GM21723 (cell line): ENCODE data around the gene GNG5.
"Not testable (repeated sequence)": the region's sequence is repeated elsewhere in the genome, so short reads cannot be mapped to it uniquely, and the experiment has no call there.

Experiments used
- ATAC-seq: cut with Tn5 transposase; IDR thresholded peaks from one replicate; pipeline ENCODE4 v1.9.1; 2021; ENCODE audit warnings: mild to moderate bottlenecking, moderate library complexity; ENCODE audit not compliant: unreplicated experiment

Gene GNG5

DNA sequence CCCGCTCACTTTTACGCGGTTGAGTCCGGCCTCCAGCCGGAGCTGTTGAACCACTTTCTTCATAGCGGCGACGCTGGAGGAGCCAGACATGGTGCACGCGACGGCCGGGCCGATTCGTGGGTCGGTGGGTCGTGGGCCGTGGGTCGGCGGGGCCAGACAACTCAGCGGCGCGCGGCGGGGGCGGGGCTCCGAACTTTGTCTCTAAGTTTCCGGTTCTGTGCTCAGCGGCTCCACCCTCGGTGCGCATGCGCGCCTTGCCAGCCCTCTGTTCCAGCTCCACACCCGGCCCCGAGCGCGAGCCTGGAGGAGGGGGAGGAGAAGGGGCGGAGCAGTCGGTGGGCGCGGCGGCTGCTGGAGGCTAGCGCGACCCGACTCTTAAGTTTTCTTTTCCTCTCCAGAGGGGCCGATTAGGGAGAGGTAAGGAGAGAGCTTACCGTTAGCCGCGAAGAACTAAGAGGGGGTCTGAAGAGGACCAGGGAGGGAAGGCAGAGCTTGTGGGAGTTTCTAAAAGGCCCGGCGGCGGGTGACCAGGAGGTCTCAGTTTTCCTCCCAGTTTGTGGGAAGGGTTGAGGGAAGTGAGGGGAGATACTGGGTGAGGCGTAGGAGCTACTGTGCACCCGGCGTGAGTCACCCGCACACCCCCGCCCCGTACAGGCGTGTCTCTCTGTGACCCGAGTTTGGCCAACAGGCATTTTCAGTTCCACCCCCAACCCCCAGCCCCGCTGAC lies at the start of gene GNG5, which contains the start of gene SPATA1:
Gene GNG5, minus strand, starts transcription at position 580 of the 727 bp plus-strand sequence. Its CDS starts 490 bp downstream, at position 90.
Gene SPATA1, plus strand, starts transcription at position 385 of the 727 bp plus-strand sequence. CDS start 9,974 bp downstream, outside the sequence.
- peak; percentile 82 for ATAC-seq

DNA sequence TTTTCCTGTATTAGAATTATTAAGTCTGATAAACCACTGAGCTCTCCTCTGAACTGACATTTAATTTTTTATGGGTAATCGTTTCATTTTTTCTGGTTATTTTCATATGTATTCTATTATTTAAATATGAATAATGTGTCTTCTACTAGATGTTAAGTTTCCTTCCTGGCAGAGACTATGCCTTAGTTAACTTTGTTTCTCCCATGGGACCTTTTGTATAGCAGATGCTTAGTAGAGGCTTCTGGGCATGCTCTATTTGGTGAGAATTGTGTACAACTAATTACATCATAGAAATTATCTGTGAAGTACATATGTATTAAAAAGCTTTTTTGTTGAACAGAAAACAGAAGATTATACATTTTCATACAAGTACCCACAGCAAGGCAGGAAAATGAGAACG lies 44.4 kb upstream of the GNG5 start:
- ATAC-seq: no peak

DNA sequence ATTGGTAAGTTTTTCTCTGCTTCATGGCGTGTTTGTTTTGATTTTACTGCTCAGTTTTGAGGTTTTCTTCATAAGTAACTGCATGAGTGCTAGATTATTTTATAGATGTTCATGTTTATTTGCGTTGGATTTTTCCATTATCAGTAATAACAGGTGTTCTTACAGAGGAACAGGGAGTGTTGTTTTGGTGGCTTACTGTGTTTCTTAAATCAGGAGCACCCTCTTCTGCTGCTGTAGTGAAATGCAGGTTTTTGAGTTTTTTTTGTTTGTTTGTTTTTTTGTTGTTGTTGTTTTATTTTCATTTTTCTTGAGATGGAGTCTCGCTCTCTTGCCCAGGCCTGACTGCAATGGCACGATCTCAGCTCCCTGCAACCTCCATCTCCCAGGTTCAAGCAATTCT lies 35.3 kb upstream of the GNG5 start:
- no peak for ATAC-seq

DNA sequence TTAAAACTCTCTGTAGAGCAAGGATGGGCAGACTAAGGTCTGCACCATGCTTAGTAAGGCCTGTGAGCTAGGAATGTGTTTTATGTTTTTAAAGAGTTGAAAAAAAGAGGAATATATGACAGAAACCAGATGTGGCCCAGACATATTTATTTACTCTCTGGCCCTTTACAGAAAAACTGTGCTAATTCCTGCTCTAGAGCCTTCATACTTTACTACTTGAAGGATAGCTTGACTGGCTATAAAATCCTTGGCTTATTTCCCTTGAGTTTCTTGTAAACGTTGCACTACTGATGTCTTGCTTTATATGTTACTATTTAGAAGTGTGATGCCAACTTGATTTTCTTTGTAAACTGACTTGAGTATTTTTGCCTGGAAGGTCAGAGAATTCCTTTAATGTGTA lies 34.4 kb upstream of the GNG5 start:
- ATAC-seq: no peak

DNA sequence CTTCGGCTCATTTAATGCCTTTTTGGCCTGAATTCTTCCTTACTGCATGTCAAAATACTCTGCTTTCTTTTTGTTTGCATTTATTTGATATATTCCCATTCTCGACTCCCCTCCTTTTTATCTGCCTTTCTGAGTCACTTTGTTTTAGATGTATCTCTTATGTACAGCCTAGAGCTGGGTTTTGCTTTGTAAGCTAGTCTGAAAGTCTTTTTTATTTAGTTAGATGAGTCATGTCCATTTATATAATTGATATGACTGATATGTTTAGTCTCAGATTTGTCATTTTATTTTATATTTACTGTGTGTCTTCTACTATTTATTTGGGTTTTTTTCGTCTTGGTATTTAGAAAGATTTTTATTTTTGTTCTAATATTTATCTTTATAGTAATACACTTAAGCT lies 33.6 kb upstream of the GNG5 start:
- ATAC-seq: no peak

DNA sequence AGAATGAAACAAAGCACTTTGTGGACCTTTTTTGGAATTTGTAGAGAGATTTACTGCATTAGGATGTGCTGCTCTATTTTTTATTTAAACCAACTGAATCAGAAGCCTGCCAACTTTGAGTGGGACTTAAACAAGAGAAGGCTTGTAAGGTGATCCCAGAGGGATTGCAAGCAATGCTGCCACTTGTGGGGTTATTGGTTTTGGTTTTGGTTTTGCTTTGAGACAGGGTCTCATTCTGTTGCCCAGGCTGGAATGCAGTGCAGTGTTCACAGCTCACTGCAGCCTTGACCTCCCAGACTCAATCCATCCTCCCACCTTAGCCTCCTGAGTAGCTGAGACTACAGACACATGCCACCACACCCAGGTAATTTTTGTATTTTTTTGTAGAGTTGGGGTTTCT lies 32.2 kb upstream of the GNG5 start:
- no peak for ATAC-seq

DNA sequence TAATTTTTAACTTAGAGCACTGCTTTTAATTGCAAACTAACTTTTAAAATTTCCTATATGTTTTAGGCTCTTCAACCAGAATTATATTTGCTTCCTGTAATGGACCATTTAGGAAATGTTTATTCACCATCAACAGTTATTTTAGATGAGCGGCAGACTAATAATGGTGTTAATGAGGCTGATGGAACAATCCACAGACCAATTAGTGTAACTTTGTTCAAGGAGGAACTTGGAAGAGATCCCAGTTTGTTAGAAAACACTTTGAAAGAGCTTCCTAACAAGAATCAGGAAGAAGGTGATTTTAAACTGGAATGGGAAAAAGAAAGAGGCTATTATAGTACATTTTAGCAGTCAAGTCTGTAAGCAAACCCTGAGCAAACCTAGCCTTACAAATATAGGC lies 19.4 kb upstream of the GNG5 start:
- no peak for ATAC-seq

DNA sequence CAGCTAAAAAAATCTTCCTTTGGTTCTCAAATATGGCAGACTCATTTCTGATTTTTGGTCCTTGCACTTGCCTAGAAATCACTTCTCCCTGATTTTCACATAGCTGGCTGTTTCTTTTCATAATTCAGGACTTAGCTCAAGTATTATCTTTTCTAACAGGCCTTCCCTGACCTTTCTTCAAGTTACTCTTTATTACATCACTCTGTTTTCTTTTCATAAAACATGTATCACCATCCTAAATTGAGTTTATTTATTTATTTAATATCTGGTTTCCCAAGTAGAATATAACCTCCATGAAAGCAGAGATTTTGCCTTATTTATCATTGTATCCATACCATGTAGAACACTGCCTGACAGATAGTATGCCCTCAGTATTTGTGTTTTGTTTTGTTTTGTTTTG lies 18.2 kb upstream of the GNG5 start:
- ATAC-seq: no peak

DNA sequence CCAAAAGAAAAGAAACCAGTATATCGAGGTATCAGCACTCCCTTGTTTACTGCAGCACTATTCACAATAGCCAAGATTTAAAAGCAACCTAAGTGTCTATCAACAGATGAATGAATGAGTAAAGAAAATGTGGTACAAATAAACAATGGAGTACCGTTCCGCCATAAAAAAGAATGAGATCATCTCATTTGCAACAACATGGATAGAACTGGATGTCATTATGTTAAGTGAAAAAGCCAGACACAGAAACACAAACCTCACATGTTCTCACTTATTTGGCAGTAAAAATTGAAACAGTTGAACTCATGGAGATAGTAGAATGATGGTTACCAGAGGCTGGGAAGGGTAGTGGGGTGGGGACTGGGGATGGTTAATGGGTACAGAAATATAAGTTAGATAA lies 4.3 kb upstream of the GNG5 start:
- no peak for ATAC-seq

DNA sequence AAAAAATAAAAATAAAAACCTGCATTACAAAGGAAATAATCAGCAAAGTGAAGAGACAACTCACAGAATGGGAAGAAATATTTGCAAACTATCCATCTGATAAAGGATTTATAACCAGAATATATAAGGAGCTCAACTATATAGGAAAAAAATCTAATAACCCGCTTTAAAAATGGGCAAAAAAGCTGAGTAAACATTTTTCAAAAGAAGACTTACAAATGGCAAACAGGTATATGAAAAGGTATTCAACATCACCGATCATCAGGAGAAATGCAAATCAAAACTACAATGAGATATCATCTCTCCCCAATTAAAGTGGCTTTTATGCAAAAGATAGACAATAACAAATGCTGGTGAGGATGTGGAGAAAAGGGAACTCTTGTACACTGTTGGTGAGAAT lies 3.8 kb upstream of the GNG5 start:
- no peak for ATAC-seq

DNA sequence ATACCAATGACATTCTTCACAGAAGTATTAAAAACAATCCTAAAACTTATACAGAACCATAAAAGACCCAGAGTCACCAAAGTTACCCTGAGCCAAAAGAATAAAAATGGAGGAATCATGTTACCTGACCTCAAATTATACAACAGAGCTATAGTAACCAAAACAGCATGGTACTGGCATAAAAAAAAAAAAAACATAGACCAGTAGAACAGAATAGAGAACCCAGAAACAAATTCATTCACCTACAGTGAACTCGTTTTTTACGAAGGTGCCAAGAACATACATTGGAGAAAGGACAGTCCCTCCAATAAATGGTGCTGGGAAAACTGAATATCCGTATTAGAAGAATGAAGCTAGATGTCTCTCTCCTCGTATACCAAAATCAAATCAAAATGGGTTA lies 2.6 kb upstream of the GNG5 start:
- ATAC-seq: no peak

DNA sequence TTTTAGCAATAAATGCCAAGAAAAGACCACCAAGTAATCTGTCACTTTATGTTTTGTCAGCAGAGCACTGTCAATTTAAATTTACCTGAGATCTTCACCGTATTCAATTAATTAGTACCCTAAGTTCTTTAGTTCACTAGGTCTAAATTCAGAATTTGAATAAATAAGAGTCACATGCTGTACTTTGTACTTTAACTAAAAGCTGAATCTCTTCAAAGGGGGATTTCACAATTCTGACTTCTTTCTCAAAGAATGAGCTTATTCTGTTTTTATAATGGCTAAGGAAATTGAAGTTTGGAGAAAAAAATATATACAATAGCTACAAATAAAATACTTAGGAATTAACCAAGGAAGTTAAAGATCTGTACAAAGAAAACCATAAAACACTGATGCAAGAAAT lies 2.1 kb upstream of the GNG5 start:
- no peak for ATAC-seq

DNA sequence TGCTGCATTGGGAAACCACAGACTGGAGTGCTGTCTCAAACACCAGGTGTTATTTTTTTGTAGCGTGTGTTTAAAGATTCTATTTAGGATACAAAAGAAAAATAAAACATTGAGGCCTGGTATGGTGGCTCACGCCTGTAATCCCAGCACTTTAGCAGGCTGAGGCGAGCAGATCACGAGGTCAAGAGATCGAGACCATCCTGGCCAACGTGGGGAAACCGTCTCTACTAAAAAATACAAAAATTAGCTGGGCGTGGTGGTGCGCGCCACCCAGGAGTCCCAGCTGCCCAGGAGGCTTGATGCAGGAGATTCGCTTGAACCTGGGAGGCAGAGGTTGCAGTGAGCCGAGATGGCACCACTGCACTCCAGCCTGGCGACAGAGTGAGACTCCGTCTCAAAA lies 1.5 kb upstream of the GNG5 start:
- not testable (repeated sequence) for ATAC-seq

DNA sequence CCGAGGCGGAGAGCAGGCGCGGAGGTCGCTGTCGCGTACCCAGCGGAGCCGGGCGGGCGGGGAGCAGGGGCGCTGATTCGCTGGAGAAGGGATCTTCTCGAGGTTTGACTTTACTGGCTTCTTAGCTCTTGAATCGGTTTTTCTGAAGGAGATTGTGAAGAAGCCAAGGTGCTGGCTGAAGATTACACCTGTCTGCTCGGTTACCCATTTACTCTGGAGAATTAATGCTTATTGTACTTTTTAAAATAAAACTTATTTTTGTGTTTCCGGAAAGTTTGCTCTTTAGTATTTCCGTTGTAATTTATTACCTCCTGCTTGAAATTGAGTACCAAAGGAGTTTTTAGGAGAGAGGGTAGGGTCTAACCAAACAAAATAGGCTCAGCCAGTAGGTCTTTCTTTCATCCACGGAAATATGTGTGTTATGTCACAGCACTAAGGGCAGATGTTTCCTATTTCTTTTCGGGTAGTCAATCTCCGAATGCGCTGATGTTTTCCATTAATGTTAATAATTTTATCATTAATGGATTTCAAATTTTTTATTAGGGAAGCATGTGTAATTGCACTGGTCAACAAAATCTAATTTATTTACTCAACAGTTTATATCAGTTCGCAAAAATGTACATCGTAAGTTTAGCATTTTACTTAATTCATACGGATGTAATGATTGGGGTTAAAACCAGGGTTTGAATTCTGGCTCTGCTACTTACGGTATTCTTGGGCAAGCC lies 510 bp upstream of the GNG5 start:
- no peak for ATAC-seq

DNA sequence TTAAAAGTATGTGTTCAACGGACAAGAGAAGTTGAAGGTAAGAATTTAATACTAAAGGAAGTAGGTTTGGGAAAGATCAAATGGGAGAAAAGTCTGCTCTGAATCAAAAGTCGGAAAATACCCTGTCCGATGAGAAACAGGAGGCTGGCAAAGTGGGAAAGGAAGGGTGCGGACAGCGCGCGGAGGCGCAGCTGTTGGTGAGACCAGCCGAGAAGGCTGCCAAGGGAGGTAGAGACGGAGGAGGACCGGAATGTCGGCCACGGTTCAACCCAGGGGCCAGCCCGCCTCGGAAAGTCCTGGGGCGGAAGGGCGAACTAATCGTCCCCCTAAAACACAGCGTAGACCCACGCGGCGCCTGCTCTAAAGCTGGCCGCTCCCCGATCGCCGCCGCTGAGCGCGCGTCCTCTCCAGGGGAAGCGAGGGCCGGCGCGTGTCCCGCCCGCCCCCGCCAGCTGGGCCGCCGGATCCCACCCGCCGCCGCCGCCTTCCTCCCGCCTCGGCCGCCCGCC lies 834 bp downstream of the GNG5 start:
- peak; percentile 37 for ATAC-seq

DNA sequence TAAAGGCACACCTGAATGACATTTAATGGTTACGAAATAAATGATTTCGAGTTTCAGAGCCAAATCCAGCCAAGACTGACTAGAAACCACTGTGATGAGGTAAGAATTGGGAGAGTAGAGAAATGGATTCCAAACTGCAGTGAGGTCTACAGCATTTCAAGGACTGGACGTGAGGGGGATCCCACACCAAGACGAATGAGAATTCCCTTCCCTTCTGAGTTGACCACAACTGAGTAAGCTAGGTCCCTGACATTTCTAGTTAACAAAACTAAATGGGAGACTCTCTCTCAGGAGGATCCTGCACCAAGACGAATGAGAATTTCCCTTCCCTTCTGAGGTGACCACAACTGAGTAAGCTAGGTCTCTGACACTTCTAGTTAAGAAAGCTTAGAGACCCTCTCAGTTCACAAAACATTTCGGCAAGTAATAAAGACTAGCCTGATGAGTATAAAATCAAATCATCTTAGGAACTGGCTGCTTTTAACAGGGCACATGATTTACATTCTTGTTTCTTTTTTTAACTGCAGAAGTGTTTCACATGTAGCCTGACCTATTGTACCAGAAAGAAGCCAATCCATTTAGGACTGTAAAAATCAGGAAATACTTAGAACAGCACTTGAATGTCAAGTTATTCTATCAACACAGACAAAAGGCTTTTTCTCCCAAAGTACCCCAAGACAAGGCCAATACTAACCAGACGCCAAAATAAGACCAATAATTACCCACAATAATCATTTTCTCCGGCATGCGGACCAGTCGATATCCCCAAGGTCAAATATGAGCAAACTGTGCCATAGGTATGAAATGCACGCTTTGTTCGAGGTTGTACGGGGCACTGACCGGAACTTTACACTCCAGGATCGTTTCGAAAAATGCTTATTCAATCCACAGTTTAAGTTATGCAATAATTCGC lies 1.5 kb downstream of the GNG5 start:
- ATAC-seq: no peak

DNA sequence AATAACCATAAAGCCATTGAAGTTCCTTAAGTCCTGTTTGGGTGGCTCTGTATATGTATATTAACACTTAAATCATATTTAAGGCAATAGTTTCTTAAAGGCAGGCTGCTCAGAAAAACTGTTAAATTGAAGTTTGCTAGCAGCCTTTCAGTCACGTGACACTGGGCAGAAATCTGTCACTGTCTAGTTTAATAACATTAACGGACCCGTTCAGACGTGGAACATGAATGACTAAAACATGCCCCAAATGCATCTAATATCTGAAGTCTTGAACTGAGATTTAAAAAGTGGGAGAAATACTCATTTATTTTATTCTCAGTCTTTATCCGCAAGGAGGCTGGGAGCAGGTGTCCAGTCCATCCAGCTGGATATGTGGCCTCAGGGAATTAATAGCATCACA lies 3.5 kb downstream of the GNG5 start:
- ATAC-seq: no peak

DNA sequence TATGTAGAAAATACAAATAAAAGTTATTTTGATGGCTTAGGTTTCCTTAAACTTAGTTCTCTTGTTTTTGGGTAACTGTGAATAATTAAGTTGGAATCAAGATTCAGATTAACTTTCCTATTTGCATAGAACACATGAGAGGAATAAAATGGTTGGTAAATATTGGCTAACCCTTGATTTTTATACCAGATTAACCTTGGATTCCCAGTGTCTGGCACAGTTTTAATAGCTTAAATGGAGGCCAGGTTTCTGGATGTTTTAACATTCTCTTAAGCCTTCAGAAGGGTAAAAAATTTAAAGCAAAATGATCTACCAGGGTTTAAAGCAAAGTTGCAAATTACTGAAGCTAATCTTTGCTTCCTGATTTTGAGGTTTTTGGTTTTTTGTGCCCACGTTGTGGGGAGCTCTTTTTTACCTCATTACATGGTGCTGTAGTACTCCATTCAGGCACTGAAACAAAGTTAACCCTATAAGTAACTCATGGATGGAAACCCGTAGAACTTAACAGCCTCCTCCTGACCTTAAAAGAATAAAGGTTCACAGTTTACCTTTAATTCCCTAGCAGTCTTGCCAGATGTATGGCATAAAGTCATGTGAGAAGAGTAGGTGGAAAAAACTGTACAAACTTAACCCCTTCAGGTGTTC lies 8.6 kb downstream of the GNG5 start:
- no peak for ATAC-seq

DNA sequence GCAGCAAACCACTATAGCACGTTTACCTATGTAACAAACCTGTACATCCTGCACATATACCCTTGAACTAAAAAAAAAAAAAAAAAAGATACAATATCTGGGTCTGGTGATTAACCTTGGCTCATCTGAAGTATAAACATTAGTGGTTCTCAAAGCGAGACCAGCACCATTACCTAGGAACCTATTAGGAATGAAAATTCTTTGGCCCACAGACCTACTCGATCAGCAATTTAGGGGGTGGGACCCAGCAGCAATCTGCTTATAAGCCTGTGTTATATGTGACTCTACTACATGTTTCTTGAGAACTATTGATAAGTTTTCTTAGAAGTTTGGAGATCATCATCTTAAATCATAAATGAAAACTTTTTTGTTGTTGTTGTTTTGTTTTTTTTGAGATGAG lies 9.9 kb downstream of the GNG5 start:
- no peak for ATAC-seq

DNA sequence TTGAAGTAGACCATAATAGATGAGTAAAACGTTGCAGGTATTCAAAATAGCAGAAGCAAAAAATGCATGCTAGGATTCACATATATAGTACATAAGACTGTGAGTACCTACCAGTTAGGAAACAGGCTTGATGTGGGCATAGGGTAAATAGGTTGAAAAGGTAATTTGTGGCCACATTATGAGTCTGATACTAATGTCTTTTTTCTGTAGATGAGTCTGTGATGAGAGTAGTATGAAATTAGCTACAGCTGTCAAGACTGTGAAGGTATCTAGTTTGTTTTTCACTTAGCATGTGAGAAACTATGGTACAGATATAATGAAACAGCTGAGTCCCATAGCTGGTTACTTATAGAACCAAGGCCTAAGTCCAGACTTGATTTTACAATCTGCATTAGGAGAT lies 12.6 kb downstream of the GNG5 start:
- peak; percentile 38 for ATAC-seq

DNA sequence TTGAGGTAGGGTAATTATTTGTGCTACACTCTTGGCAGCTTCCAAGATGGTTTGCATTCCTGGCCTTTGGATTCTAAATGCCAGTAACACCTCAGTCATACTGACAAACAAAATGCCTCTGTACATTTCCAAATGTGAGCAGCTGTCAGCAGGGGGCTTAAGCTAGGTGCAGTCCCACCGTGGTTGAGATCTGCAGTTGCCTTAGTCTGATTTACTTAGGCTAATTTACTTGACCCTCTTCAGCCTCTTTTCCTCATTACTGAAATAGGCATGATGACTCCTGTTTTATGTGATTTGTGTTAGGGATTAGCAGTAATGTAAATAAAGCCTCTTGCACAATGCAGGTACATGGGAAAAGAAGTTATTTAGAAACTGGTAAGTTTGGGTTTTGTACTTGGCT lies 13.7 kb downstream of the GNG5 start:
- no peak for ATAC-seq
